AG09309 (cell line): ENCODE data around the gene PHYHIPL.

Experiments
- DNase-seq: peaks from one replicate; pipeline ENCODE4 v3.0.0-alpha.2; 2010; ENCODE audit warnings: low read depth
- H3K4me3 ChIP-seq: 2 replicates; pipeline ENCODE4 v1.5.1; 2011; ENCODE audit warnings: mild to moderate bottlenecking, low read depth, low read length, moderate library complexity; ENCODE audit not compliant: control insufficient read depth
- CTCF ChIP-seq: IDR thresholded peaks from 2 replicates; pipeline ENCODE4 v1.5.1; 2011; ENCODE audit warnings: mild to moderate bottlenecking, low read depth, low read length, inconsistent platforms; ENCODE audit not compliant: insufficient read depth, control insufficient read depth; ENCODE audit errors: missing control alignments

PHYHIPL gene

GRCh38 chr10:59243611-59244195 lies 67.3 kb downstream of the PHYHIPL start:
- TF ChIP-seq CTCF = no peak
- no peak overlapping the region for H3K4me3 ChIP-seq
- DNase-seq = no peak

GRCh38 chr10:59244871-59245270 lies 68.4 kb downstream of the PHYHIPL start:
- no peak overlapping the region for H3K4me3 ChIP-seq
- DNase-seq = no peak
- no peak for TF ChIP-seq CTCF

- no peak for DNase-seq
- H3K4me3 ChIP-seq = no peak overlapping the region
- TF ChIP-seq CTCF = no peak
These were observed 69.2 kb downstream of the PHYHIPL start for GRCh38 chr10:59245686-59246085.

GRCh38 chr10:59252491-59252890 lies 76.0 kb downstream of the PHYHIPL start:
- H3K4me3 ChIP-seq = no peak overlapping the region
- TF ChIP-seq CTCF = no peak
- DNase-seq = no peak

GRCh38 chr10:59255463-59255862 lies 79.0 kb downstream of the PHYHIPL start:
- no peak for DNase-seq
- no peak overlapping the region for H3K4me3 ChIP-seq
- TF ChIP-seq CTCF = no peak

GRCh38 chr10:59257224-59257623 lies 80.8 kb downstream of the PHYHIPL start:
- H3K4me3 ChIP-seq = no peak overlapping the region
- DNase-seq = no peak
- TF ChIP-seq CTCF = no peak

- DNase-seq = no peak
- no peak overlapping the region for H3K4me3 ChIP-seq
- TF ChIP-seq CTCF = no peak
These were observed 82.4 kb downstream of the PHYHIPL start for GRCh38 chr10:59258890-59259289.
